Ovary (tissue), 9 donors: ENCODE data around the gene PODXL. TPM values are rescaled to one million over a fixed set of nuclear protein-coding genes. Genes with fewer than 3 reads are reported as not detected.

Experiments used
- DNase-seq, 5 donors: peaks; one replicate each; pipeline ENCODE4 v3.0.0-alpha.2; 2019 to 2020
- H3K27ac ChIP-seq, 2 donors: fragments of 200-600 bp; one replicate each; pipeline versions ENCODE4 v1.5.1 to v1.8.0; 2019 to 2022
- H3K27me3 ChIP-seq: fragments of 200-600 bp; one replicate; pipeline ENCODE4 v1.8.0; 2022
- H3K36me3 ChIP-seq: fragments of 200-600 bp; sonication (generic); one replicate; pipeline ENCODE4 v1.5.1; 2019
- H3K4me1 ChIP-seq: one replicate; pipeline ENCODE4 v1.8.1; 2013; ENCODE audit warnings: mild to moderate bottlenecking, moderate library complexity; ENCODE audit not compliant: insufficient read depth
- H3K4me3 ChIP-seq: fragments of 200-600 bp; sonication (generic); one replicate; pipeline ENCODE4 v1.5.1; 2017
- H3K9me3 ChIP-seq, 2 donors: fragments of 200-600 bp in 1 of 2; sonication (generic) in 1 of 2; one replicate each; pipeline versions ENCODE4 v1.5.1 to v1.8.1; 2013 to 2019; ENCODE audit warnings: mild to moderate bottlenecking in 1 of 2, moderate library complexity in 1 of 2
- CTCF ChIP-seq, 3 donors: fragments of 450-650 bp in 2 of 3; fragments of 200-600 bp in 1 of 3; IDR thresholded peaks; one replicate each; pipeline versions ENCODE4 v1.5.1 to v1.8.0; 2016 to 2022; ENCODE audit warnings: antibody characterized with exemption in 3 of 3, mild to moderate bottlenecking in 1 of 3
- EP300 ChIP-seq: sonication (generic); formaldehyde crosslinking; IDR thresholded peaks from one replicate; pipeline ENCODE4 v1.6.1; 2017; ENCODE audit warnings: antibody characterized with exemption
- POLR2A ChIP-seq: fragments of 450-650 bp; IDR thresholded peaks from one replicate; pipeline ENCODE4 v1.6.1; 2017; ENCODE audit warnings: antibody characterized with exemption, mild to moderate bottlenecking, moderate library complexity
- WGBS, 3 donors: extraction: QIAGEN DNeasy Blood & Tissue Kit in 1 of 3; methylation state at CpG; one replicate each; pipeline versions ENCODE4 v1.1.5 to v1.1.7; 2013 to 2017; 5-methylcytosine and 5-hydroxymethylcytosine counted together
- intact Hi-C, 4 donors: fragments of 100-400 bp; cut with DNase I; formaldehyde crosslinking; loops; one replicate each; pipeline versions ENCODE4 v1.11.0 to v1.15.1; 2022 to 2023
- polyA plus RNA-seq, 2 donors: library from polyadenylated mRNA; stranded (reverse); fragments of 200-250 nt in 1 of 2; fragments of 350-450 nt in 1 of 2; fragmentation: Illumina TruSeq in 1 of 2; extraction: RNeasy Lipid Tissue Mini Kit (QIAGEN cat#74804) in 1 of 2; gene quantifications; one replicate each; pipeline ENCODE4 v1.2.3, GENCODE V29; 2013 to 2014
- total RNA-seq, 7 donors: library from RNA; depleted of rRNA in 2 of 7; stranded (reverse); fragments of >200 nt in 2 of 7; fragmentation: NEBNext Ultra II Directional in 3 of 7; extraction: Animal tissue kit (Norgen Biotek cat#: 25700) in 3 of 7; gene quantifications; one replicate each; pipeline versions ENCODE4 v1.1.0 to v1.2.4, GENCODE V29; 2016 to 2023
- donor health status: DM: no; HTN: no; CAD: no; lungs with moderate emphysema.
- donor health status: DM: no; HTN: no; CAD: no.
- donor health status: Bipolar disorder and iron deficiency.
- donor health status: DM: yes; HTN: yes; CAD: no.
- donor health status: DM: no; HTN: no; CAD: no.
- donor health status: DM: yes; HTN: yes; CAD: no.

Gene PODXL
- total and polyA plus RNA-seq, 9 donors, result 13.2 to 85.1 (median 34.8) TPM

- 64 to 69% (median 66%) methylated on average over 3 of the region's 3 CpGs for WGBS, 3 donors
- TF ChIP-seq CTCF (IDR thresholded peaks at IDR 0.05) (no peak), POLR2A (no peak), EP300 (no peak)
- intact Hi-C loops, result loop anchor here in 1 of 4 donors (10.0 kb wide), 1 partner anchor 427 kb away; no protein-coding TSS in a partner anchor
Measured at GRCh38 chr7:131501422-131501821, 55.0 kb downstream of the PODXL start.

DNA sequence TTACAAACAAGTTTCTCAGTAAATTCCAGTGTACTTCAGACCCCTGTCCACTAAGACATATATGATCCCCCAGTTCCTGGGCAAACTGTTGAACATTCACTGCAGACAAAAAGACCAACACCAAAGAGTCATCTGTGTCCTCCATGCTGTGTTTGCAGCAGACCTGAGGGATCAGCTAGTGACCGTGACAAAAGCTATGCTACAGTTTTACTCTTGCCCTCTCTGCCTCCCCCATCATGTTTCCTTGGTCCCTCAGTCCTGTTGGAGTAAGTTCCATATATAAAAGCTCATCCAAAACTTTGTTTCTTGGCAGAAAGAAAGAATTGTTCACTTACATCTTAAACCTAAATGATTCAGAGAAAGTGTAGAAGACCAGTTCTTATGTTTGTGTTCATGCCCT lies 56.1 kb downstream of the PODXL start:
- TF ChIP-seq EP300 (no peak), CTCF (IDR thresholded peaks at IDR 0.05) (no peak), POLR2A (no peak)

More at GRCh38 chr7:131501422-131501821, 55.0 kb downstream of the PODXL start:
- no peak overlapping the region for H3K27ac ChIP-seq
- H3K27me3 ChIP-seq, result no peaks in the 10 kb centered on the region
- H3K4me1 ChIP-seq, result peaks cover 11% of the 10 kb centered on the region
- H3K36me3 ChIP-seq, result no peaks in the 10 kb centered on the region
- H3K4me3 ChIP-seq, result no peak overlapping the region
- DNase-seq, result no peak
- H3K9me3 ChIP-seq, result no peaks in the 10 kb centered on the region

DNA sequence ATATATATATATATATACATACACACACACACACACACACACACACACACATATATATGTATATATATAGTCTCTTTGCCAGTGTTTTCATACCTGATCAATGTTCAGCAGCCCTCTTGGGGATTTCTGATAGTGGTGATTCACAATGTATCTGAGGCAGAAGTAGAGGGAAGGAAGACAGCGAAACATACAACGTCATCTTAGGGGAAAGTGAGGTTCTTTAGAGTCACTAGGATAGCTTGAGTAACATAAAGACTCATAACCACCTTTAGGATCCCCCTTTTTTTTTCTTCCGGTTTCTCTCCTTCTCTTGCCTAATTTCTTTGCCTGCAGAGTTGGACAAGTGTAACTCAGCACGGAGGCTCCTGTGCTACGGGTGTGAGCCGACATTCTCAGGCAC lies 56.6 kb downstream of the PODXL start:
- no peaks in the 10 kb centered on the region for H3K36me3 ChIP-seq
- TF ChIP-seq POLR2A, result no peak
- TF ChIP-seq CTCF (IDR thresholded peaks at IDR 0.05), result no peak
- no peak for TF ChIP-seq EP300
- WGBS, 3 donors, result 91 to 94% (median 93%) methylated on average over 6 of the region's 6 CpGs
- no peaks in the 10 kb centered on the region for H3K27me3 ChIP-seq
- intact Hi-C loops, result loop anchor here in 1 of 4 donors (10.0 kb wide), 1 partner anchor 425 kb away; no protein-coding TSS in a partner anchor
- no peak overlapping the region for H3K27ac ChIP-seq
- no peaks in the 10 kb centered on the region for H3K9me3 ChIP-seq
- H3K4me1 ChIP-seq, result peaks cover 11% of the 10 kb centered on the region
- no peak overlapping the region for H3K4me3 ChIP-seq
- no peak for DNase-seq

More for the DNA sequence above, 56.1 kb downstream of the PODXL start:
- Histone ChIP-seq H3K27me3 (no peaks in the 10 kb centered on the region), H3K4me3 (no peak overlapping the region), H3K4me1 (peaks cover 11% of the 10 kb centered on the region), H3K27ac (no peak overlapping the region), H3K36me3 (no peaks in the 10 kb centered on the region), H3K9me3 (no peaks in the 10 kb centered on the region)
- intact Hi-C loops, result loop anchor here in 1 of 4 donors (10.0 kb wide), 1 partner anchor 426 kb away; no protein-coding TSS in a partner anchor
- DNase-seq, result no peak
- WGBS, 3 donors, result 96 to 97% (median 97%) methylated on average over 1 of the region's 1 CpG

GRCh38 chr7:131498237-131498885 lies 58.1 kb downstream of the PODXL start:
- intact Hi-C loops, result no loop called here
- peaks cover 8% of the 10 kb centered on the region for H3K4me1 ChIP-seq
- WGBS, 3 donors, result 85 to 86% (median 86%) methylated on average over 4 of the region's 4 CpGs
- no peak overlapping the region for H3K27ac ChIP-seq
- H3K4me3 ChIP-seq, result no peak overlapping the region
- no peaks in the 10 kb centered on the region for H3K27me3 ChIP-seq
- H3K36me3 ChIP-seq, result no peaks in the 10 kb centered on the region
- DNase-seq, result no peak
- TF ChIP-seq POLR2A, result no peak
- TF ChIP-seq EP300, result no peak
- no peak for TF ChIP-seq CTCF (IDR thresholded peaks at IDR 0.05)
- H3K9me3 ChIP-seq, result no peaks in the 10 kb centered on the region
